GM19372 (cell line): Measurements from ENCODE around the gene C6orf89.

Experiments used
- ATAC-seq: cut with Tn5 transposase; IDR thresholded peaks from one replicate; pipeline ENCODE4 v1.9.1; 2021; ENCODE audit warnings: mild to moderate bottlenecking, low read depth, moderate library complexity; ENCODE audit not compliant: unreplicated experiment

Gene C6orf89

GRCh38 chr6:36964349-36964748 lies 78.6 kb downstream of the C6orf89 start:
- no peak for ATAC-seq

GRCh38 chr6:36964908-36965307 lies 79.2 kb downstream of the C6orf89 start:
- ATAC-seq = no peak

- ATAC-seq = no peak
Measured at GRCh38 chr6:36967301-36967700, 81.5 kb downstream of the C6orf89 start.

GRCh38 chr6:36967757-36968156 lies 82.0 kb downstream of the C6orf89 start:
- no peak for ATAC-seq

DNA sequence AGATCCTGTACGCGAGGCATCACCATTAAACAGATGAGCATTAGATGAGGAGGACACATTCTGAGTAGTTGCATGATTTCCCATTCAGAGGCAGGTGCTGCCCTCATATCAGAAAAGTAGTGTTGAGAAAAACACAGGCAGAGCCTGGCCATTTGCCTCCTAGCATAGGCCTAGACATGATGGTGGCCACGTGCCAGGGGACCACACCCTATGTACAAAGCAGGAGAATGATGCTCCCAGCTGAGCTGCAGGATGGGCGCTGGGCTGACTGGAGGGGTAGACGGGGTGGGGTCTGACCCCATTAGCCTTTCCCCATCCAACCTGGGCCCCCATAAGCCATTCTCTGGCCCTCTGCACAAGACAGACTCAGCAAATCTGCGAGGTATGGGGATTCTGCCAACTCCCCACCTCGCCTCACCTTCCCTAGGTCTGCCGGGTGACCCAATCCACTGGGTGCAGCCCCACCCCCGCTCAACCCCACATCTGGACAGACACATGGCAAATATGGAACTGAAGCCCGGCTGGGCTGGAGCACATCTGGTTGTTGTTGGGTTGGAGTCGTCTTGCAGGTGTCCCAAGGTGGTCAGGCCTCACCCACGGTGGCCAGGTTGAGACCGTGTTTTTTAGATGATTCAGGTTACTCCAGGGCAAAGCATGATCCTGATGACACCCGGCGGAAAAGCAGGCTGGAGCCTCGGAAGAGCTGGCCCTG lies 82.7 kb downstream of the C6orf89 start:
- ATAC-seq = no peak

- no peak for ATAC-seq
Measured at GRCh38 chr6:36969240-36969691, 83.5 kb downstream of the C6orf89 start.

DNA sequence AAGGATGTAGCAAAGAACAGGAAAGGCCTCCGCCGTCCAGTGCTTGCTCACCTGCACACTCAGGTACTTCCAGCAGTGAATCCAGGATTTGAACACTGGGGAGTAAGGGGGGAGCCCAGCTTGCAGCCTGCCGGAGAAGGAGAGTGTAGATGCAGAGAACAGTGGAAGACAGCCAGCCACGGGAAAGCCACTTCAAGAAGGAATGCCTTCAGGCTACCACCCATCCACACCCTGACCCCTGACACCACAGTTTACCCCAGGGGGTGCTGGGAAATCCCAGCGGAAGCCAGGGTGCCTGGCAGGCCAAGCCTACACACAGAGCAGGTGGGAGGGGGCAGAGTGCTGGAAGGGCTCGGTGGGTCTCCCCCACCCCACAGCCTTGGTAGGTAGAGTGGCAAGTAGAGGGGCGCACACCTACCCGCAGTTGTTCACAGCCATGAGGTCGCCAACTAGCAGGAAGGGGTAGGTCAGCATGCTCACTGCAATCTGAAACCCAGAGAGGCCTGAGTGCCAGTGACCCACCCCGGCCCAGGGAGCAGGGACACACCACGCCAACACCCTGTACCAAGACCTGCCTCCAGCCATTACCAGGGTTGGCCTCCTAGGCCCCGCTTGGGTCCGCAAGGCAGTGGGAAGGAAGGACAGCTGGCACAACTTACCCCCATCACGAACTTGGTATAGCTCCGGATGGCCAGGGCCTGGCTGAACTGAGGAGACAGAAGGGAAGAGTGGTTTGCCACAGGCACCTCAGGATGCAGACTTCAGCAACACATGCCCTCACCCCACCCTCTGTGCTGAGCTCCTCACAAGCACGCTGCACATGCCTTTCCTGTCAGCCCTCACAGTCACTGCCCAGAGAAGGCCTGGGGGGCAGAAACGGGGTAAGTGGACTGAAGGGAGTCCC lies 84.5 kb downstream of the C6orf89 start:
- no peak for ATAC-seq

- no peak for ATAC-seq
Measured at GRCh38 chr6:36970892-36971842, 85.4 kb downstream of the C6orf89 start.

DNA sequence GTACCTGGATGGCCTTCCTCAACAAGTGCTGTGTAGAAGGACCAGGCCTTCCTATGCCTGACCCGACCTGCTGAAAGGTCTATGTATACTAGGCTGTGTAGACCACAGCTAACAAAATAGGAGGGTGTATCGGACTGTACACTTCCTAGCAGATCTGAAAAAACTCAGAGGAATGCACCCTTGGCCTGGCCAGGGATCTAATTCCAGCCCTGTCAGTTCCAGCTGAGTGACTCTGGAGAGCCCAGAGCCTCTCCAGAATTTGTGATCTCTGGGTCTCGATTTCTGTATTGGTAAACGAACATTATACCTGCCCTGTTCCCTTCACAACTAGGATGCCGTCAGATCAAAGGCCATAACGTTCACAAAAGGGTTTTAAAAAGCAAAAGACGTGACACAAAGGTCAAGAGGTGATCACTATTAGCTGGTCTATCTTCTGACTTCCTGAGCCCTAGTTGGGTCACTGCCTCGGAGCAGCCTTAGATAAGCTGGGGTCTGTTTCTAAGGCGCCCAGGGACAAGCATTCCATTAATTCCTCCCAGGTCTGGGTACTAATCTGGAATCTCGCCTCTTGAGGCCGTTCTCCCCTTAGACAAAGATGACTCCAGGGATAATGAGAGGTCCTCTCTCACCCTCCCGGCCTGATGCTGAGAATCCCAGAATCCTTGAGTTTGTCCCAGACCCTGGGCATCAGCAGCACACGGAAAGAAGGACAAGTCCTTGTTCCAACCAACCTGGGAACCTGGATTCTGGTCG lies 86.3 kb downstream of the C6orf89 start:
- no peak for ATAC-seq

GRCh38 chr6:36973190-36973589 lies 87.4 kb downstream of the C6orf89 start:
- no peak for ATAC-seq

DNA sequence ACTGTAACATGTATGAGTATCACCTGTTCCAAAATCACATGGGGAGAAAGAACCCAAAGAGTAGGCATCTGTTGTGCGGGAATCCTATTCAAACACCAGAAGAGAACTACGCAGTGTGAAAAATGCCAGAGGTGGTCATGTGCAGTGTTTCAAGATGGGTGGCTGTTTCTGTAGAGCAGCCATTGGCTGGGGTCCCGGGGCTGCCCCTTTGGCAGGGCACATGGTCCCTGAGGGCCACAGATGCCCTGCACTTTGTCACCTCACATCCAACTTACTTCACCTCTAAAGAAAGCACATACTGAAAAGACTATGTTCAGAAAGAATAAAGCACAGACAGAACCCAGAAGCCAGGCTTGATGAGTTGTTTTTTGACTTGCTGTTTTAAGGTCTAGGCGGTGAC lies 87.9 kb downstream of the C6orf89 start:
- ATAC-seq = no peak

- ATAC-seq = no peak
Measured at GRCh38 chr6:36975231-36976006, 89.7 kb downstream of the C6orf89 start.

DNA sequence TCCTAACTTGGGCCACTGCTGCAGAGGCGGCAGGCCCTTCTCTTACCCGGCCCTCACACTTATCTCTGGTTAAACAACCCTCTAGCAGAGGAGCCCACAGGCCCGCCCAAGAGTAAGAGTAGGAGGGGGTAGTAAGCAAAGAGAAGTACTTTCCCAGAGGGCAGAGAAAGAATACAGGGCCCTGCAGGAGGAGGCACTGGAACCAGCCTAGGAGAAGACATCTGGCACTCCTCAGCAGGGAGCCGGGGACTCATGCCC lies 90.2 kb downstream of the C6orf89 start:
- ATAC-seq = no peak

- ATAC-seq = no peak
Measured at GRCh38 chr6:36976509-36976908, 90.8 kb downstream of the C6orf89 start.

- ATAC-seq = no peak
Measured at GRCh38 chr6:36976931-36977330, 91.2 kb downstream of the C6orf89 start.

GRCh38 chr6:36977470-36977941 lies 91.8 kb downstream of the C6orf89 start:
- no peak for ATAC-seq
